ENCODE measurements around the gene ARL6IP5.
A peak's percentile ranks its signal among the peaks of the same experiment; 100 is the strongest.

ARL6IP5 gene

GRCh38 chr3:69119138-69119537 lies 34.4 kb downstream of the ARL6IP5 start:
- in situ Hi-C loops (cut with HindIII; ENCODE audit: low sequenced_read_pairs), result no loop called here
- no peak overlapping the region for H3K4me3 ChIP-seq (ENCODE audit: low read depth, low read length)
- no peak for TF ChIP-seq CTCF (IDR thresholded peaks at IDR 0.05; ENCODE audit: low read depth, low read length, missing control alignments)
- DNase-seq (ENCODE audit: low read depth), result no peak

- in situ Hi-C loops (cut with HindIII; ENCODE audit: low sequenced_read_pairs), result no loop called here
- no peak for TF ChIP-seq CTCF (IDR thresholded peaks at IDR 0.05; ENCODE audit: low read depth, low read length, missing control alignments)
These were observed 34.9 kb downstream of the ARL6IP5 start for GRCh38 chr3:69119681-69120080.

GRCh38 chr3:69120879-69121464 lies 36.2 kb downstream of the ARL6IP5 start:
- peak; percentile 98 for TF ChIP-seq CTCF (IDR thresholded peaks at IDR 0.05; ENCODE audit: low read depth, low read length, missing control alignments)
- DNase-seq (ENCODE audit: low read depth), result peak; percentile 74
- in situ Hi-C loops (cut with HindIII; ENCODE audit: low sequenced_read_pairs), result no loop called here
- no peak overlapping the region for H3K4me3 ChIP-seq (ENCODE audit: low read depth, low read length)

More at GRCh38 chr3:69119681-69120080, 34.9 kb downstream of the ARL6IP5 start:
- no peak overlapping the region for H3K4me3 ChIP-seq (ENCODE audit: low read depth, low read length)
- no peak for DNase-seq (ENCODE audit: low read depth)

- TF ChIP-seq CTCF (IDR thresholded peaks at IDR 0.05; ENCODE audit: low read depth, low read length, missing control alignments), result no peak
- in situ Hi-C loops (cut with HindIII; ENCODE audit: low sequenced_read_pairs), result no loop called here
- DNase-seq (ENCODE audit: low read depth), result no peak
- no peak overlapping the region for H3K4me3 ChIP-seq (ENCODE audit: low read depth, low read length)
These were observed 36.8 kb downstream of the ARL6IP5 start for GRCh38 chr3:69121513-69121912.

- no peak for TF ChIP-seq CTCF (IDR thresholded peaks at IDR 0.05; ENCODE audit: low read depth, low read length, missing control alignments)
- no peak for DNase-seq (ENCODE audit: low read depth)
- H3K4me3 ChIP-seq (ENCODE audit: low read depth, low read length), result no peak overlapping the region
- in situ Hi-C loops (cut with HindIII; ENCODE audit: low sequenced_read_pairs), result no loop called here
These were observed 37.2 kb downstream of the ARL6IP5 start for GRCh38 chr3:69121950-69122349.

- H3K4me3 ChIP-seq (ENCODE audit: low read depth, low read length), result no peak within 1 kb of the TSS
- in situ Hi-C loops (cut with HindIII; ENCODE audit: low sequenced_read_pairs), result no loop called here
- DNase-seq (ENCODE audit: low read depth), result no peak
These were observed 37.7 kb downstream of the ARL6IP5 start, which contains the start of gene LMOD3 for GRCh38 chr3:69122403-69122802. LMOD3 (minus strand) TSS chr3:69122595; CDS start chr3:69122386, 209 bp downstream.

More at GRCh38 chr3:69122403-69122802, 37.7 kb downstream of the ARL6IP5 start, which contains the start of gene LMOD3:
- TF ChIP-seq CTCF (IDR thresholded peaks at IDR 0.05; ENCODE audit: low read depth, low read length, missing control alignments), result no peak
